Thoracic aorta (tissue), 2 donors: ENCODE data around the gene ARID3A. TPM values are rescaled to one million over a fixed set of nuclear protein-coding genes. Genes with fewer than 3 reads are reported as not detected.

ENCODE experiments used
- ATAC-seq: fragments of 150-250 bp; one replicate; pipeline ENCODE4 v1.8.0; 2017; ENCODE audit warnings: low read depth; ENCODE audit not compliant: insufficient number of reproducible peaks, low FRiP score
- DNase-seq: peaks from one replicate; pipeline ENCODE4 v3.0.0-alpha.2; 2020; ENCODE audit warnings: low spot score
- H3K27ac ChIP-seq, 2 donors: fragments of 200-600 bp; sonication (generic); 1 replicate in 1 of 2; 2 replicates in 1 of 2; pipeline ENCODE4 v1.5.1; 2016; ENCODE audit warnings: mild to moderate bottlenecking in 2 of 2, moderate library complexity in 2 of 2
- H3K27me3 ChIP-seq: fragments of 200-600 bp; sonication (generic); replicated peaks from 2 replicates; pipeline ENCODE4 v1.6.0; 2016; ENCODE audit warnings: mild to moderate bottlenecking; ENCODE audit not compliant: insufficient read depth
- H3K36me3 ChIP-seq: fragments of 200-600 bp; sonication (generic); one replicate; pipeline ENCODE4 v1.5.1; 2016
- H3K4me1 ChIP-seq, 2 donors: fragments of 200-600 bp; sonication (generic); 1 replicate in 1 of 2; 2 replicates in 1 of 2; pipeline versions ENCODE4 v1.5.1 to v1.6.0; 2016; ENCODE audit warnings: low read depth in 2 of 2, mild to moderate bottlenecking in 1 of 2; ENCODE audit not compliant: control insufficient read depth in 1 of 2
- H3K4me3 ChIP-seq: fragments of 200-600 bp; sonication (generic); 2 replicates; pipeline ENCODE4 v1.5.1; 2016; ENCODE audit warnings: mild to moderate bottlenecking
- H3K9me3 ChIP-seq: fragments of 200-600 bp; sonication (generic); 2 replicates; pipeline ENCODE4 v1.5.1; 2016
- CTCF ChIP-seq: fragments of 200-600 bp; sonication (generic); IDR thresholded peaks from one replicate; pipeline ENCODE4 v1.5.1; 2019; ENCODE audit warnings: antibody characterized with exemption
- total RNA-seq, 2 donors: library from RNA; depleted of rRNA; stranded (reverse); fragments of >200 nt; gene quantifications; one replicate each; pipeline versions ENCODE4 v1.1.0 to v1.2.3, GENCODE V29; 2016

ARID3A gene
- total RNA-seq, 2 donors from 2014 or later: 3.3 to 11.2 TPM

- H3K9me3 ChIP-seq: no peaks in the 10 kb centered on the region
- DNase-seq (no peak), ATAC-seq (no peak)
- H3K27me3 ChIP-seq: no peaks in the 10 kb centered on the region
- TF ChIP-seq CTCF: no peak
- no peaks in the 10 kb centered on the region for H3K36me3 ChIP-seq
- peaks cover 30 to 44% of the 10 kb centered on the region in 2 donors for H3K4me1 ChIP-seq
- no peak overlapping the region for H3K27ac ChIP-seq
- no peak overlapping the region for H3K4me3 ChIP-seq
Measured at GRCh38 chr19:931860-932647, 6.2 kb downstream of the ARID3A start.

GRCh38 chr19:932648-933552, 7.1 kb downstream of the ARID3A start:
- Histone ChIP-seq H3K27me3 (no peaks in the 10 kb centered on the region), H3K9me3 (no peaks in the 10 kb centered on the region), H3K36me3 (no peaks in the 10 kb centered on the region), H3K4me1 (peaks cover 26 to 35% of the 10 kb centered on the region in 2 donors), H3K4me3 (no peak overlapping the region), H3K27ac (no peak overlapping the region)
- ATAC-seq (no peak), DNase-seq (no peak)
- TF ChIP-seq CTCF: no peak

- TF ChIP-seq CTCF: no peak
- no peak overlapping the region for H3K27ac ChIP-seq
- ATAC-seq: no peak
- no peaks in the 10 kb centered on the region for H3K36me3 ChIP-seq
- H3K27me3 ChIP-seq: no peaks in the 10 kb centered on the region
- H3K4me3 ChIP-seq: no peak overlapping the region
- peaks cover 26 to 33% of the 10 kb centered on the region in 2 donors for H3K4me1 ChIP-seq
- DNase-seq: no peak
- H3K9me3 ChIP-seq: no peaks in the 10 kb centered on the region
Measured at GRCh38 chr19:933553-933882, 7.7 kb downstream of the ARID3A start.

GRCh38 chr19:934197-934840, 8.5 kb downstream of the ARID3A start:
- H3K36me3 ChIP-seq: no peaks in the 10 kb centered on the region
- H3K9me3 ChIP-seq: no peaks in the 10 kb centered on the region
- H3K4me3 ChIP-seq: no peak overlapping the region
- DNase-seq: no peak
- no peak for TF ChIP-seq CTCF
- ATAC-seq: peak; percentile 9
- peak overlapping the region; percentile 39 to 67 for H3K27ac ChIP-seq
- peaks cover 26 to 33% of the 10 kb centered on the region in 2 donors for H3K4me1 ChIP-seq
- H3K27me3 ChIP-seq: no peaks in the 10 kb centered on the region
